ENCODE data around the gene HECW1. TPM values are rescaled to one million over a fixed set of nuclear protein-coding genes. Genes with fewer than 3 reads are reported as not detected.

The HECW1 gene
- total RNA-seq, 1 experiment from 2014 or later: 0.77 TPM

DNA sequence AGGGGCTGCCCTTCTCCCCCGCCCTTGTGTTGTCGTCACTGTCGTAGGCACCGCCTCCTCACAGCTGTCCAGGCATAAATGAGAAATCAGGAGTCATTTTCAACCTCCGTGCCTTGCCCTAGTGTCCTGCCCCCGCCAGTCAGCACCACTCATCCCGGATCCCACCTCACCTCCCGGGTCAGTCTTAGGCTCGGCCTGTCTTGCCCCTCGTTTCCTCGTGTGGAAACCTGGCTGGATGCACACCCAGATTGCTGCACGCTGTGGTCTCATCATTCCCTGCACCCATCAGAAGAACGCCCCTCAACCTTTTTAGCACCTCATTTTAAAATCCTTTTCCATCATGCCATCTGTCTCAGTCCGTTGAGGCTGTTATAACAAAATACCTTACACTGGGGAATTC, 213.1 kb downstream of the HECW1 start:
- ATAC-seq (no peak), DNase-seq (ENCODE audit: low read depth, low spot score) (no peak)
- ChIA-PET POLR2A (no interaction called here), CTCF (no interaction called here)
- TF ChIP-seq CTCF (IDR thresholded peaks at IDR 0.05) (no peak), SIN3A (IDR thresholded peaks at IDR 0.05; ENCODE audit: borderline replicate concordance, insufficient read depth, low read depth, low read length) (no peak), POLR2AphosphoS5 (IDR thresholded peaks at IDR 0.05; ENCODE audit: low read depth, low read length) (no peak), TCF7L2 (IDR thresholded peaks at IDR 0.05; ENCODE audit: low read depth, low read length) (no peak)
- TF ChIP-seq, protein P1, sequence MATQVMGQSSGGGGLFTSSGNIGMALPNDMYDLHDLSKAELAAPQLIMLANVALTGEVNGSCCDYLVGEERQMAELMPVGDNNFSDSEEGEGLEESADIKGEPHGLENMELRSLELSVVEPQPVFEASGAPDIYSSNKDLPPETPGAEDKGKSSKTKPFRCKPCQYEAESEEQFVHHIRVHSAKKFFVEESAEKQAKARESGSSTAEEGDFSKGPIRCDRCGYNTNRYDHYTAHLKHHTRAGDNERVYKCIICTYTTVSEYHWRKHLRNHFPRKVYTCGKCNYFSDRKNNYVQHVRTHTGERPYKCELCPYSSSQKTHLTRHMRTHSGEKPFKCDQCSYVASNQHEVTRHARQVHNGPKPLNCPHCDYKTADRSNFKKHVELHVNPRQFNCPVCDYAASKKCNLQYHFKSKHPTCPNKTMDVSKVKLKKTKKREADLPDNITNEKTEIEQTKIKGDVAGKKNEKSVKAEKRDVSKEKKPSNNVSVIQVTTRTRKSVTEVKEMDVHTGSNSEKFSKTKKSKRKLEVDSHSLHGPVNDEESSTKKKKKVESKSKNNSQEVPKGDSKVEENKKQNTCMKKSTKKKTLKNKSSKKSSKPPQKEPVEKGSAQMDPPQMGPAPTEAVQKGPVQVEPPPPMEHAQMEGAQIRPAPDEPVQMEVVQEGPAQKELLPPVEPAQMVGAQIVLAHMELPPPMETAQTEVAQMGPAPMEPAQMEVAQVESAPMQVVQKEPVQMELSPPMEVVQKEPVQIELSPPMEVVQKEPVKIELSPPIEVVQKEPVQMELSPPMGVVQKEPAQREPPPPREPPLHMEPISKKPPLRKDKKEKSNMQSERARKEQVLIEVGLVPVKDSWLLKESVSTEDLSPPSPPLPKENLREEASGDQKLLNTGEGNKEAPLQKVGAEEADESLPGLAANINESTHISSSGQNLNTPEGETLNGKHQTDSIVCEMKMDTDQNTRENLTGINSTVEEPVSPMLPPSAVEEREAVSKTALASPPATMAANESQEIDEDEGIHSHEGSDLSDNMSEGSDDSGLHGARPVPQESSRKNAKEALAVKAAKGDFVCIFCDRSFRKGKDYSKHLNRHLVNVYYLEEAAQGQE (IDR thresholded peaks at IDR 0.05; ENCODE audit: insufficient read depth in 1 of 2, low read depth in 2 of 2, low read length in 1 of 2): no peak
- Histone ChIP-seq H3K4me3 (ENCODE audit: low read depth in 2 of 2, low read length in 2 of 2) (no peak overlapping the region), H3K9me3 (ENCODE audit: control insufficient read depth, insufficient read depth, low read depth, low read length) (no peaks in the 10 kb centered on the region), H3K4me1 (ENCODE audit: control insufficient read depth, insufficient read depth, low read length) (no peaks in the 10 kb centered on the region), H3K27me3 (ENCODE audit: control insufficient read depth, insufficient read depth, low read length) (no peaks in the 10 kb centered on the region), H3K36me3 (ENCODE audit: control insufficient read depth, insufficient read depth, low read length) (no peaks in the 10 kb centered on the region), H3K27ac (ENCODE audit: low read length) (no peak overlapping the region)
- intact Hi-C loops (cut with micrococcal nuclease; ENCODE audit: unreplicated experiment): no loop called here
- in situ Hi-C loops (cut with HindIII; ENCODE audit: low pct_unique_long_range_greater_than_20kb, low sequenced_read_pairs): no loop called here
- no TSS peak for BruUV-seq (replicated peaks)

DNA sequence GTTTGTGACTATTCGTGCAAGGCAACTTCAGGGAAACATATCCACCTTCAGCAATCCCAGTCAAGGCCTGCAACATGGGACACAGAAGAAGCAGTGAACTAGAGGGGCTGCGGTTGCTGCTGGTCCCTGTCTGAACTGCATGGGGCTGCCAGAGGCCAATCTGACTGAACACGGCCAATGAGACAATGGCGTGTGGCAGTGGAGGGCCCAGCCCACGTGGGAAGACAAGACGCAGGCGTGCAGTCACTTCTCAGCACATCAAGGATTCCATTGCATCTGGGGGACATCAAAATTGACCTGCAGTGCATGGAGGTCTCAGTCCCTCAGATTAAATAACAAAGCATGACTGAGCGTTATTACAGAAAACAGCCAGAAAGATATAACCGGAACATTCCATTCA, 215.9 kb downstream of the HECW1 start:
- TF ChIP-seq TCF7L2 (IDR thresholded peaks at IDR 0.05; ENCODE audit: low read depth, low read length) (no peak), SIN3A (IDR thresholded peaks at IDR 0.05; ENCODE audit: borderline replicate concordance, insufficient read depth, low read depth, low read length) (no peak), CTCF (IDR thresholded peaks at IDR 0.05) (no peak)
- TF ChIP-seq, protein P1 (IDR thresholded peaks at IDR 0.05; ENCODE audit: insufficient read depth in 1 of 2, low read depth in 2 of 2, low read length in 1 of 2): no peak
- ATAC-seq (no peak), DNase-seq (ENCODE audit: low read depth, low spot score) (no peak)
- no TSS peak for BruUV-seq (replicated peaks)
- no peaks in the 10 kb centered on the region for H3K9me3 ChIP-seq (ENCODE audit: control insufficient read depth, insufficient read depth, low read depth, low read length)
- H3K27ac ChIP-seq (ENCODE audit: low read length): no peak overlapping the region
- H3K27me3 ChIP-seq (ENCODE audit: control insufficient read depth, insufficient read depth, low read length): no peaks in the 10 kb centered on the region
- no peaks in the 10 kb centered on the region for H3K36me3 ChIP-seq (ENCODE audit: control insufficient read depth, insufficient read depth, low read length)
- CTCF ChIA-PET: no interaction called here
- in situ Hi-C loops (cut with HindIII; ENCODE audit: low pct_unique_long_range_greater_than_20kb, low sequenced_read_pairs) (no loop called here), intact Hi-C loops (cut with micrococcal nuclease; ENCODE audit: unreplicated experiment) (no loop called here)
- POLR2A ChIA-PET: no interaction called here
- no peak overlapping the region for H3K4me3 ChIP-seq (ENCODE audit: low read depth in 2 of 2, low read length in 2 of 2)
- H3K4me1 ChIP-seq (ENCODE audit: control insufficient read depth, insufficient read depth, low read length): no peaks in the 10 kb centered on the region
